Tibial nerve (tissue), 4 donors: ENCODE measurements around the gene ADAMTSL1.

Experiments
- CTCF ChIP-seq, 5 experiments: fragments of 200-600 bp in 3 of 5; fragments of 450-650 bp in 2 of 5; sonication (generic) in 3 of 5; IDR thresholded peaks; one replicate each; pipeline ENCODE4 v1.5.1; 2016 to 2019; ENCODE audit warnings: antibody characterized with exemption in 5 of 5, mild to moderate bottlenecking in 3 of 5, moderate library complexity in 2 of 5
- EP300 ChIP-seq, 2 donors: sonication (generic); formaldehyde crosslinking; IDR thresholded peaks; one replicate each; pipeline ENCODE4 v1.6.1; 2017; ENCODE audit warnings: antibody characterized with exemption in 2 of 2, mild to moderate bottlenecking in 1 of 2
- POLR2A ChIP-seq, 2 donors: fragments of 450-650 bp; IDR thresholded peaks; one replicate each; pipeline ENCODE4 v1.6.1; 2017; ENCODE audit warnings: antibody characterized with exemption in 2 of 2, mild to moderate bottlenecking in 2 of 2, moderate library complexity in 2 of 2

- TF ChIP-seq CTCF (IDR thresholded peaks at IDR 0.05) = no peak
- no peak for TF ChIP-seq EP300 (IDR thresholded peaks at IDR 0.05)
- no peak for TF ChIP-seq POLR2A (IDR thresholded peaks at IDR 0.05)
Observed at GRCh38 chr9:18778846-18779245, 304.9 kb downstream of the ADAMTSL1 start.
